ENCODE measurements around the gene KRTAP5-5.
"Not testable (repeated sequence)": the region's sequence is repeated elsewhere in the genome, so short reads cannot be mapped to it uniquely, and the experiment has no call there.

The KRTAP5-5 gene

DNA sequence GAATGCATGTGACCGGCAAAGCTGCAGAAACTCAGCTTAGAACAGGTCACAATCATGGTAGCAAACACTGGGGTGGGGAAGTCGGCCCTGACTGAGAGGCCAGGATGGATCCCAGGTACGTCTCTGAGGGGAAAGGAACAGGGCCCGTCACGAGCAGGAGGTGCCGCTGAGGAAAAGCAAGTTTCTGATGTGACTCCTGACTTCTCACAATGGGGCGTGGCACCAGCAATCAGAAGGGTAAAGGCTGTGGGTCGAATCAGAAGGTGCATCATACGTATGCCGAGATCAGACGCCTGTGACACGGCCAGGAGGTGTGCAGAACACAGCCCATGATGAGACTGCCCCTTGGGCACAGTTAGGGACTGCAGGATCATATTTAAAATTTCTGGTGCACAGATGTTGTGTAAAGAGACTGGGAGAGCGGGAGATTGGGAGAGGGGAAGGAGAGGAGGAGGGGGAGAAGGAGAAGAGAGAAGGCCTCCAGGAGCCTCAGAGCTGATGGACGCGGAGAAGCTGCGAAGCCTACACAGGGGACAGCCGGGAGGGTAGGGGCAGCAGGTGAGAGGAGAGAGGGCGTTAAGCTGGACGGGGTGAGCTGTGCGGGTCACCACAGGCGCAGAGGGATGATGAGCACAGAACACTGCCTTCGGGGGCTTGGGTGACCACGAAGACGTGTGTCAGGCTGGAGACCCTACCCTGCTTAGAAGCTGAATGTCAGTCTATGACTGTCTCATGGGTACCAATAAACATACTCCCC is 30.7 kb downstream of the KRTAP5-5 start:
- DNase-seq, result no peak

- not testable (repeated sequence) for DNase-seq
Observed at GRCh38 chr11:1661454-1662269, 32.1 kb downstream of the KRTAP5-5 start.

DNA sequence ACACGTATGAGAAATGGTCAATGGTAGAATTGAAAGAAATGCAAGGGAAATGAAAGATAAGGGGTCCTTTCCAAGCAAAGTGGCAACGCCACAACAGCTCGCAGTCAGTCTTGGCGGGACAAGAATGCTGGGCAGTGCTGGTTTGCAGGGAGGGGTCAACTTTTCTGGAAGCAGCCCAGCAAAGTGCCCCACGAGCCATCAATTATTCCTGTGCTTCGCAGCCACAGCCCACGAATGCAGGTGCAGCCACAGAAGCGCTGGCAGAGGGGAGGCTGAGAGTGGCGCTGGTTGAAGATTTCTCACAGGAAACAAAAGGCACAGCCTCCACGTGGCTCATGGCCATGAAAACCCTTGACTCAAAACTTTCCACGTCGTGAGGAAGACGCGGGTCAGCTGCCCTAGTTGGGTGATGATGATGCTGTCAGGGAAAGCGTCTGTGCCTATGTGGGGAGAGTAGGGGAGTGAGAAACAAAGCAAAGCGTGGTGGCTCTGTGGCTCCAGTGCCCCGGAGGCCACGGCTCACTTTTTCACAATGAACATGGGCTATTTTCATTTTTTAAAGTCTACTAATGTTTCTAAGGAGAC is 33.2 kb downstream of the KRTAP5-5 start:
- DNase-seq, result not testable (repeated sequence)

GRCh38 chr11:1665313-1665712 is 35.7 kb downstream of the KRTAP5-5 start:
- DNase-seq, result no peak

DNA sequence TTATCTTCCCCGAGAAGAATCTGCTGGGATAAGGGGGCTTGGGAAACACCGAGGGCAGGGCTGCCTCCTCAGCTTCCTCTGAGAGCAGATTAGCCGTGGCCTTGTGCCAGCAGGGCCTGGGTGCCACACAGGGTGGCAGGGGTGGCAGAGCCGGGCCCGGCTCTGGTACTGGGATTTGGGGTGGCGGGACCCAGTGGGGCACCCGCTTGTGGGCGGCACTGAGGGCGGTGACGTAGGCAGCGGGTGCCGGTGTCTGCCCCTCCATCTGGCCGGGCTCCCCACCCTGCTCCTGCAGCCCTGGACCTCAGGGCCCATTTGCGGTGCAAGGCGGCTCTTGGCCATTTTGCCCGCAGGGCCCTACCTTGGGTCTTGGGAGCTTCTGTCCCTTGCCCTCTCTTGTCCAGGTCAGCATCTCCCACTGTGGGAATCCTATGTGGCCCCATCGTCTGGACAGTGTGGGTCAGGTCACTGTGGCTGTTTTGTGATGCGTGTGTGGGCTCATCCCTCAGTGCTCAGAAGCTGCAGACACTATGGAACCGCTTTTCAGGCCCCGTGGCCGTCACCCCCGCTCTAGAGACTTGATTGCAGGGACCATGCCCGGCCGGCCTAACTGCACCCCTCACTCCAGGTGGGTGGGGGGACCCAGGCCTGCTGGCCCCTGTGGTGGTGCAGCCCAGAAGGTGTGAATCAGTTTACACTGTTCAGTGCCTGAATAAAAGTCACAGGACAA is 37.7 kb downstream of the KRTAP5-5 start:
- no peak for DNase-seq

GRCh38 chr11:1667906-1668305 is 38.3 kb downstream of the KRTAP5-5 start:
- DNase-seq, result no peak

GRCh38 chr11:1668911-1669473 is 39.4 kb downstream of the KRTAP5-5 start:
- no peak for DNase-seq

GRCh38 chr11:1669546-1670218 is 40.1 kb downstream of the KRTAP5-5 start:
- DNase-seq, result no peak

DNA sequence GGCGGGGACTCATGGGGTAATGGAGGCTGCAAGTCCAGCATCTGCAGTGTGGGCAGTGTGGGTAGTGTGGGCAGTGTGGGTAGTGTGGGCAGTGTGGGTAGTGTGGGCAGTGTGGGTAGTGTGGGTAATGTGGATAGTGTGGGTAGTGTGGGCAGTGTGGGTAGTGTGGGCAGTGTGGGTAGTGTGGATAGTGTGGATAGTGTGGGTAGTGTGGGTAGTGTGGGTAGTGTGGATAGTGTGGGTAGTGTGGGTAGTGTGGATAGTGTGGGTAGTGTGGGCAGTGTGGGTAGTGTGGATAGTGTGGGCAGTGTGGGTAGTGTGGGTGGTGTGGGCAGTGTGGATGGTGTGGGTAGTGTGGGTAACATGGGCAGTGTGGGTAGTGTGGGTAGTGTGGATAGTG is 40.9 kb downstream of the KRTAP5-5 start:
- not testable (repeated sequence) for DNase-seq

- DNase-seq, result no peak
Observed at GRCh38 chr11:1670905-1671371, 41.4 kb downstream of the KRTAP5-5 start.

- no peak for DNase-seq
Observed at GRCh38 chr11:1671658-1672057, 42.1 kb downstream of the KRTAP5-5 start.

- no peak for DNase-seq
Observed at GRCh38 chr11:1672613-1673350, 43.2 kb downstream of the KRTAP5-5 start.

DNA sequence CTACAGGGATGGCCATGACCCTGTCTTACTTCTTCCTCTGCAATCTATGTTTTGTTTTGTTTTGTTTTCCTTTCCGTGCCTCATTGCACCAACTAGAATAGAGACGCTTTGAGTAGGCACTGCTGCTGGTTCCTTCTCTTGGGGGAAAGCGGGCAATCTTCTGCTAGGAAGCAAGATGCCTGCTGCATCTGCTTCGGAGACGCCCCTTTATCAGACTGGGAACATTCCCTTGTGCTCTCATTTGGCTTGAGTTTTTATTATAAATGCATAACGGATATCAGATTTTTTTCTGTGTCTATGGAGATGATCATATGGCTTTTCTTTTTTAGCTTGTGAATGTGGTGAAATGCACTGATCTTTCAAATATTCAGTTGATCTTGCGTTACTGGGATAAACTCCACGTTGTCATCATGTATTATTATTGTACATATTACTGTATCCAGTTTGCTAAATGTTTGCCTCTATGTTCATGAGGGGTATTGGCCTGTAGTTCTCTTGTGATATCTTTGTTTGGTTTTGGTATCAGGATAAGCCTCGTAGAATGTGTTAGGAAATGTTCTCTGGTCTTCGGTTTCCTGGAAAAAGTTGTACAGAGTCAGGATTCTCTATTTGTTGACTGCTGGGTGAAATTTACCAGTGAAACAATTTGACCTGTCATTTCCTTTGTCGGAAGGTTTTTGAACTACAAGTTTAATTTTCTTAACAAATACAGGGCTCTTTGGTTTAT is 44.0 kb downstream of the KRTAP5-5 start:
- no peak for DNase-seq

DNA sequence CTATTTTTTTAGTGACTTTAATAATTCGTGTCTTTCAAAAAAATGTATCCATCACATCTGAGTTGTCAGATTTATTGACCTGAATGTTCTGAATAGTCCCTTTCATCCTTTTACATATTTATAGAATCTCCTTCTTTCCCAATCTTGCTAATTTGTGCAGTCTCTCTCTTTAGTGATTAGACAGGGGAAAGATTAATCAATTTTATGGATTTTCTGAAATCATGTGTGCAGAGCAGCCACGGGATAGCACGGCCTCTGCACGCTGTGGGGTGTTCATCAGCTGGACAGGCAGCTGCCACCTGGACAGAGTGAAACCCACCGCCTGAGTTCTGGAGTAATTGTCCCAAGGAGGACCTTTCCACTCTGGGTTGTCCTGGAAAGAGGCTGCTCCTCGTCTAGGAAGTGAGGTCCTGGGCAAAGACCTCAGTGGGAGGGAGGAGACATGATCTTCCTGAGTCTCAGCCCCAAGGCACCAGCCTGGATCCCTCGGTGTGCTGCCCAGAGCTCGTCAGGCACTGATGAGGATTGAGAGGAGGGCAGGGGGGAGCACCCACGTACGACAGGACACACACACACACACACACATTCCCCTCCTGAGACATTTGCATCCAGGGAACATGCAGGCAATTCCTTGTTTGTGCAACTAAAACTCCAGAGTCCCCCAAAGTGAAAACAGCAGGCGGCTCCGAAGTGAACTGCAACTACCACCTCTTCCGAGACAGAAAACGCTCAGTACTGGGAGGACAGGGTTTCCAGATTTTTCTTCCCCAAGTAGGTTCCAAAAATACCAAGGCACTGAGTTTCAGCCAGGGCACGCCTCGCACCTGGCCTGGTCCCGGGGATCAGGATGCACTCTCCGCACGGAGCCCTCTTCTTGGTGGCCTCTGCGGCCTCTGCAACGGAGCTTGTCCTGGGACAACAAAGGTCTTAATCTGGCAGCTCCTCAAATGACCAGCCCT is 44.9 kb downstream of the KRTAP5-5 start:
- no peak for DNase-seq

GRCh38 chr11:1675536-1676228 is 46.1 kb downstream of the KRTAP5-5 start:
- DNase-seq, result no peak

DNA sequence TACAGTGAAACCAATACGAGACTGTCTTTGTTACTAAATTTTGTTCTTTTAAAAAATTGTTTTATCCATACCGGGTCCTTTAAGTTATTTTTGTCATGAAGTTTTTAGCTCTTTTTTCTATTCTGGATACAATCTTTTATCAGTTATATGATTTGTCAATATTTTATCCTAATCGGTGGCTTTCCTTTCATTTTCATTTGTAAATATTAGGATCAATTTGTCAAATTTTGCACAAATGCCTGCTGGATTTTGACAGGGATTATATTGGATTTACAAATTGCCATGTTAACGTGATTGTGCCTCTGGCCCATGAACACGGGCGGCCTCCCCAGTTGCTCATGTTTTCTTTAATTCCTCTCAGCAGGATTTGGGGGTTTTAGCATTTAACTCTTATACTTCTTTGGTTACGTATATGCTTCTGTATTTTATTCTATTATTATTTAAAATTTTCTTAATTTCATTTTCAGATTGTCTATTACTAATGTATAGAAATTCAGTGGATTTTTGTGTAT is 46.7 kb downstream of the KRTAP5-5 start:
- DNase-seq, result no peak

- DNase-seq, result no peak
Observed at GRCh38 chr11:1679881-1680280, 50.3 kb downstream of the KRTAP5-5 start.

Data from cerebellar nuclear complex (tissue), 1 donor.